HG02798 (cell line): Measurements from ENCODE around the gene DNAJC27.
A peak's percentile ranks its signal among the peaks of the same experiment; 100 is the strongest.

Experiments
- ATAC-seq: cut with Tn5 transposase; IDR thresholded peaks from one replicate; pipeline ENCODE4 v1.9.1; 2021; ENCODE audit warnings: mild to moderate bottlenecking; ENCODE audit not compliant: unreplicated experiment, poor library complexity

Gene DNAJC27

GRCh38 chr2:24971286-24971535, 544 bp downstream of the DNAJC27 start:
- ATAC-seq = no peak

GRCh38 chr2:24970483-24971285, 1.1 kb downstream of the DNAJC27 start:
- ATAC-seq = no peak

GRCh38 chr2:24969784-24970183, 2.0 kb downstream of the DNAJC27 start:
- no peak for ATAC-seq

GRCh38 chr2:24961903-24962302, 9.9 kb downstream of the DNAJC27 start:
- ATAC-seq = no peak

- ATAC-seq = no peak
Observed at GRCh38 chr2:24959761-24960160, 12.0 kb downstream of the DNAJC27 start.

- no peak for ATAC-seq
Observed at GRCh38 chr2:24958411-24958935, 13.3 kb downstream of the DNAJC27 start.

GRCh38 chr2:24957976-24958375, 13.8 kb downstream of the DNAJC27 start:
- ATAC-seq = no peak

- ATAC-seq = no peak
Observed at GRCh38 chr2:24957221-24957620, 14.5 kb downstream of the DNAJC27 start.

GRCh38 chr2:24955921-24956320, 15.8 kb downstream of the DNAJC27 start:
- ATAC-seq = no peak

GRCh38 chr2:24955232-24955631, 16.5 kb downstream of the DNAJC27 start:
- no peak for ATAC-seq

- no peak for ATAC-seq
Observed at GRCh38 chr2:24950102-24950501, 21.7 kb downstream of the DNAJC27 start.

GRCh38 chr2:24948506-24948905, 23.2 kb downstream of the DNAJC27 start:
- no peak for ATAC-seq

- no peak for ATAC-seq
Observed at GRCh38 chr2:24947561-24948157, 24.1 kb downstream of the DNAJC27 start.

- ATAC-seq = no peak
Observed at GRCh38 chr2:24945907-24946306, 25.8 kb downstream of the DNAJC27 start.

GRCh38 chr2:24943427-24944053, 28.2 kb downstream of the DNAJC27 start:
- no peak for ATAC-seq

- ATAC-seq = no peak
Observed at GRCh38 chr2:24939353-24939752, 32.4 kb downstream of the DNAJC27 start.

- no peak for ATAC-seq
Observed at GRCh38 chr2:24937236-24937635, 34.5 kb downstream of the DNAJC27 start.

- ATAC-seq = no peak
Observed at GRCh38 chr2:24935145-24935544, 36.6 kb downstream of the DNAJC27 start.

- no peak for ATAC-seq
Observed at GRCh38 chr2:24932715-24933114, 39.0 kb downstream of the DNAJC27 start.

GRCh38 chr2:24930768-24931167, 41.0 kb downstream of the DNAJC27 start:
- peak; percentile 68 for ATAC-seq

- no peak for ATAC-seq
Observed at GRCh38 chr2:24929230-24929629, 42.5 kb downstream of the DNAJC27 start.

- ATAC-seq = no peak
Observed at GRCh38 chr2:24928036-24928435, 43.7 kb downstream of the DNAJC27 start.
